ENCODE measurements around the gene HMG20B.

- no peak for TF ChIP-seq GATA3 (IDR thresholded peaks at IDR 0.05; ENCODE audit: low read depth, low read length)
- no peak for TF ChIP-seq GATA2 (IDR thresholded peaks at IDR 0.05; ENCODE audit: low read depth, low read length)
These were observed 16.9 kb upstream of the HMG20B start for GRCh38 chr19:3555653-3556422.

All from SH-SY5Y (cell line).